Keratinocyte (primary cell): Measurements from ENCODE around the gene SEPTIN5.
"Not testable (repeated sequence)": the region's sequence is repeated elsewhere in the genome, so short reads cannot be mapped to it uniquely, and the experiment has no call there.

Experiments used
- EZH2 ChIP-seq: IDR thresholded peaks from one replicate; pipeline ENCODE4 v1.6.1; 2012; ENCODE audit warnings: inconsistent platforms, mild to moderate bottlenecking, low read length, moderate library complexity
- TF ChIP-seq, protein P1 (sequence below), 3 experiments: IDR thresholded peaks in 1 of 3; conservative IDR thresholded peaks in 1 of 3; optimal IDR thresholded peaks in 1 of 3; 2 replicates in 2 of 3; 3 replicates in 1 of 3; pipeline versions ENCODE3 to v1.5.1; 2011; ENCODE audit warnings: low read length in 3 of 3, mild to moderate bottlenecking in 3 of 3, moderate library complexity in 2 of 3, control low read depth in 1 of 3, inconsistent platforms in 1 of 3; ENCODE audit not compliant: insufficient read depth in 2 of 3; ENCODE audit errors: extremely low read depth in 1 of 3

DNA sequence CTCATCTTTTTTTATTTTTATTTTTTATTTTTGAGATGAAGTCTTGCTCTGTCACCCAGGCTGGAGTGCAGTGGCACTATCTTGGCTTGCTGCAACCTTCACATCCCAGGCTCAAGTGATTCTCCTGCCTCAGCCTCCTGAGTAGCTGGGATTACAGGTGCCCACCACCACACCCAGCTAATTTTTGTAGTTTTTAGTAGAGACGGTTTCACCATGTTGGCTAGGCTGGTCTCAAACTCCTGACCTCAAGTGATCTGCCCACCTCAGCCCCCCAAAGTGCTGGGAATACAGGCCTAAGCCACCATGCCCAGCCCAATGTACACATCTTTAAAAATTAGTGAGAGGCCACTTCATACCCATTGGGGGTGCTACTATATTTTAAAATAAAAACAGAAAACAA, 37.9 kb upstream of the SEPTIN5 start:
- TF ChIP-seq, protein P1, sequence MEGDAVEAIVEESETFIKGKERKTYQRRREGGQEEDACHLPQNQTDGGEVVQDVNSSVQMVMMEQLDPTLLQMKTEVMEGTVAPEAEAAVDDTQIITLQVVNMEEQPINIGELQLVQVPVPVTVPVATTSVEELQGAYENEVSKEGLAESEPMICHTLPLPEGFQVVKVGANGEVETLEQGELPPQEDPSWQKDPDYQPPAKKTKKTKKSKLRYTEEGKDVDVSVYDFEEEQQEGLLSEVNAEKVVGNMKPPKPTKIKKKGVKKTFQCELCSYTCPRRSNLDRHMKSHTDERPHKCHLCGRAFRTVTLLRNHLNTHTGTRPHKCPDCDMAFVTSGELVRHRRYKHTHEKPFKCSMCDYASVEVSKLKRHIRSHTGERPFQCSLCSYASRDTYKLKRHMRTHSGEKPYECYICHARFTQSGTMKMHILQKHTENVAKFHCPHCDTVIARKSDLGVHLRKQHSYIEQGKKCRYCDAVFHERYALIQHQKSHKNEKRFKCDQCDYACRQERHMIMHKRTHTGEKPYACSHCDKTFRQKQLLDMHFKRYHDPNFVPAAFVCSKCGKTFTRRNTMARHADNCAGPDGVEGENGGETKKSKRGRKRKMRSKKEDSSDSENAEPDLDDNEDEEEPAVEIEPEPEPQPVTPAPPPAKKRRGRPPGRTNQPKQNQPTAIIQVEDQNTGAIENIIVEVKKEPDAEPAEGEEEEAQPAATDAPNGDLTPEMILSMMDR (optimal IDR thresholded peaks at IDR 0.05 in 1 of 3, IDR thresholded peaks at IDR 0.05 in 1 of 3, conservative IDR thresholded peaks at IDR 0.05 in 1 of 3; ENCODE audit: extremely low read depth in 1 of 3, insufficient read depth in 2 of 3, low read length in 3 of 3) = not testable (repeated sequence)
- not testable (repeated sequence) for TF ChIP-seq EZH2
